Prostate gland (tissue), 2 donors: ENCODE data around the gene LRRC37B.

Experiments used
- CTCF ChIP-seq, 4 experiments: fragments of 200-600 bp in 2 of 4; fragments of 450-650 bp in 2 of 4; sonication (generic) in 2 of 4; IDR thresholded peaks; 1 replicate in 3 of 4; 2 replicates in 1 of 4; pipeline ENCODE4 v1.5.1; 2016 to 2019; ENCODE audit warnings: antibody characterized with exemption in 4 of 4, mild to moderate bottlenecking in 2 of 4, moderate library complexity in 2 of 4
- POLR2A ChIP-seq: fragments of 450-650 bp; IDR thresholded peaks from one replicate; pipeline ENCODE4 v1.6.1; 2016; ENCODE audit warnings: antibody characterized with exemption, mild to moderate bottlenecking
- POLR2AphosphoS5 ChIP-seq: sonication (generic); formaldehyde crosslinking; IDR thresholded peaks from one replicate; pipeline ENCODE4 v1.6.1; 2017; ENCODE audit warnings: antibody characterized with exemption

GRCh38 chr17:32021615-32021955 is 14.4 kb downstream of the LRRC37B start:
- TF ChIP-seq POLR2AphosphoS5 (no peak), CTCF (IDR thresholded peaks at IDR 0.05) (no peak), POLR2A (no peak)
